GM18517 (cell line): ENCODE data around the gene KCNK18.
"Not testable (repeated sequence)": the region's sequence is repeated elsewhere in the genome, so short reads cannot be mapped to it uniquely, and the experiment has no call there.

Experiments used
- ATAC-seq: cut with Tn5 transposase; IDR thresholded peaks from one replicate; pipeline ENCODE4 v1.9.1; 2021; ENCODE audit warnings: mild to moderate bottlenecking, moderate library complexity; ENCODE audit not compliant: unreplicated experiment

The KCNK18 gene

GRCh38 chr10:117218654-117219053 is 21.4 kb downstream of the KCNK18 start:
- ATAC-seq = no peak

DNA sequence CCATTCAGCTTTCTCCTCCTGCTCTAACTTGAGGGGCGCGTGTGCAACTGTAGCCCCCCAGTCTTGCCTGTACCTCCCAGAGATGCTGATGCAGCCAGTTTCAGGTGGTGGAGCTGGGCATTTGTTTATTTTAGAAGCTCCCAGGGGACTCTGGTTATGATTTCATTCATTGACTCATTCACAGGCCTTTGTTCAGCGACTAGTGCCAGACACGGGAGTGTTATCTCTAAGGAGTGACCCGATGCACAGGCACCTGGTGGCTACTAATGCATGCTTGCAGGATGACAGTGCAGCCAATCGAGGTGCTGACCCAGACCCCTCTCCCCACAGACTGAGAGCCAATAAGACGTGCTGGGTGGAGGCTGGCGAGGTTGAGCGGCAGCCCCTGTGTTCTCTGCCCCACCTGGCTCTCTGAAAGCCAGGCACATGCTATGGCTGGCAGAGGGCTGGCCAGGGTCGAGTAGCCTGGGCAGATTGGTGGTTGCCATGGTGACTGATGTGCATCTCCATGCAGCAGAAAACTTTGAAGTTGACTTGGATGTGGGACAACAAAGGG is 23.9 kb downstream of the KCNK18 start:
- no peak for ATAC-seq

GRCh38 chr10:117222552-117222951 is 25.3 kb downstream of the KCNK18 start:
- ATAC-seq = no peak

- ATAC-seq = no peak
Measured at GRCh38 chr10:117222976-117223692, 25.8 kb downstream of the KCNK18 start.

- ATAC-seq = no peak
Measured at GRCh38 chr10:117223693-117224430, 26.6 kb downstream of the KCNK18 start.

GRCh38 chr10:117224881-117225280 is 27.6 kb downstream of the KCNK18 start:
- no peak for ATAC-seq

- no peak for ATAC-seq
Measured at GRCh38 chr10:117226813-117227451, 29.6 kb downstream of the KCNK18 start.

DNA sequence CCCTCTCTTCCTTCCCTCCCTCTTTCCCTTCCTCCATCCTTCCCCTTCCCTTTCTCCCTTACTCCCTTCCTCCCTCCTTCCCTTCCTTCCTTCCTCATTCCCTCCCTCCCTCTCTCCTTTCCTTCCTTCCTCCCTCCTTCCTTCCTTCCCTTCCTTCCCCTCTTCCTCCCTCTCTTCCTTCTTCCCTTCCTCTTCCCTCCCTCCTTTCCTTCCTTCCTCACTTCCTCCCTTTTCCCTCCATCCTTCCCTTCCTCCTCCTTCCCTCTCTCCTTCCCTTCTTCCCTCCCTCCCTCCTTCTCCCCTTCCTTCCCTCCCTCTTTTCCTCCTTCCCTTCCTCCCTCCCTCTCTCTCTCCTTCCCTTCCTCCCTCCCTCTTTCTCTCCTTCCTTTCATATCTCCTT is 30.9 kb downstream of the KCNK18 start:
- ATAC-seq = no peak

DNA sequence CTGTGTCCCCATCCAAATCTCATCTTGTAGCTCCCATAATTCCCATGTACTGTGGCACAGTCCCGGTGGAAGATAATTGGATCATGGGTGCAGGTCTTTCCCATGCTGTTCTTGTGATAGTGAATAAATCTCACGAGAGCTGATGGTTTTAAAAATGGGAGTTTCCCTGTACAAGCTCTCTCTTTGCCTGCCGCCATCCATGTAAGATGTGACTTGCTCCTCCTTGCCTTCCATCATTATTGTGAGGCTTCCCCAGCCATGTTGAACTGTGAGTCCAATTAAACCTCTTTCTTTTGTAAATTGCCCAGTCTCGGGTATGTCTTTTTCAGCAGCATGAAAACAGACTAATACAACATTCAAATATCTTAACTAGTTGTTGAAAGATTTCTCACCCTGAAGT is 32.8 kb downstream of the KCNK18 start:
- not testable (repeated sequence) for ATAC-seq

DNA sequence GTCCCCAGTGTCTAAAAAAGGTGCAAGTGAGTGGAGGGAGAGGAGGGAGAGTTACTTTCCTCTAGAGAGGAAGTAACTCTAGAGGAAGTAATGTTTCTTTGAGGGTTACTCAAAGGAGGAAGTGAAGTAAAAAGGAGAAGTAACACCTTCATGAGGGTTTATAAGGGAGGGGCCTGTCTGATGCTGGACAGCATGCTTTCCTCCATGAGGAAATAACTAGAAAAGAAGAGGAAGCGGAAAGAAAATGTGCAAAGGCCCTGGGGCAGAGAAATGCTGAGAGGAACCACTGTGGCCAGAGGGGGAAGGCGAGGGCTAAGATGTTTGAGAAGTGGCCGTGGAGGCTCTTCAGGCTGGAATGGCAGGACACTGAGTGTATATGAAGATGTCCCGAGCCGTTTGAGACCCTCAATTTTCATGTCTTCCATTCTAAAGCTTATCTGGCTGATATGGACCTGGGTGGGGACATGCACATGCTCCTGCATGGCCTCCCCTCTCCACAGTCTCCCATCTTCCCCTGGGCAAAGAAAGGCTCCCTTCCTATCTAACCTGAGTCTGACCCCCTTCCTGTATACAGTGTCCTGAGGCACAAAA is 40.2 kb downstream of the KCNK18 start:
- ATAC-seq = no peak

- ATAC-seq = no peak
Measured at GRCh38 chr10:117239051-117239450, 41.8 kb downstream of the KCNK18 start.

DNA sequence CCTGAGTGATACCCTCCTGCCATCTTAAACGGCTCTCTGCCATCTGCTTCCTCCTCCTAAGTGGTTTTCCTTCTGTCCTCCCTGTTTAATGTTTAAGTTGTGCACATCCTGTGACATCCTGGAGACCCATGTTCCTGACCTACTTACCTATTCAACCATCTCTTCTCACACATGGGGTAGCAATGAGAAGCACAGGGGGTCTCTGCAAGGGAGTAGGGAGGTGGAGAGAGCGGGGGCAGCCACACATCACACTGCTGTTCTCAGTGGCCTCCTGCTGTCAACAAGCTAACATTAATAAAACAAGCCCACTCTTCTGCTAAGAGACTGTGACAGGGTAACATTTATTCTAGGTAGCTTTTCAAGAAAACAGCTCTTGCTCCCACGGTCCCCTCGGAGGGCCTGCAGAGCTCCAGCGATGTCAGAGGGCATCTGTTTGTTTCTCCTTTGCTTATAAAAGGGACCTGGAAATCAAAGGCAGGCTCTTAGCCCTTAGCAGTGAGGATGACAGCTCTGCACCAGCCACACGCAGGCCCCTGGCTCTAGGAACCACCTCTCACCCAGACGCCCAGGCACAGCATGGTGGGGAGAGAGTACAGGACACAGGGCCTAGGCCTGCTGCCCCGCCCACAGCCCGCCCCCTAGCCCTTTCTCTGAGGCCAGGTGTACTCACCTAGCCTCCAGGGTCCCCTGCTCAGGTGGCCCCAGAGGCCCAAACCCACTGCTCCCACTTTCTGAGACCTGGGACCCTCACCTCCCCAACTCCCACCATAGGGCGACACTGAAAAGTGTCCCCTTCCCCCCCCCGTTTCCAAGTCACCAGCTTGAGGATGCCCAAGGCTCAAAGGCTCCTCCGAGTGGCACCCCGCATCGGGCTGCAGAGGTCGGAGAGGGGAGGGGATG is 42.7 kb downstream of the KCNK18 start:
- ATAC-seq = no peak

DNA sequence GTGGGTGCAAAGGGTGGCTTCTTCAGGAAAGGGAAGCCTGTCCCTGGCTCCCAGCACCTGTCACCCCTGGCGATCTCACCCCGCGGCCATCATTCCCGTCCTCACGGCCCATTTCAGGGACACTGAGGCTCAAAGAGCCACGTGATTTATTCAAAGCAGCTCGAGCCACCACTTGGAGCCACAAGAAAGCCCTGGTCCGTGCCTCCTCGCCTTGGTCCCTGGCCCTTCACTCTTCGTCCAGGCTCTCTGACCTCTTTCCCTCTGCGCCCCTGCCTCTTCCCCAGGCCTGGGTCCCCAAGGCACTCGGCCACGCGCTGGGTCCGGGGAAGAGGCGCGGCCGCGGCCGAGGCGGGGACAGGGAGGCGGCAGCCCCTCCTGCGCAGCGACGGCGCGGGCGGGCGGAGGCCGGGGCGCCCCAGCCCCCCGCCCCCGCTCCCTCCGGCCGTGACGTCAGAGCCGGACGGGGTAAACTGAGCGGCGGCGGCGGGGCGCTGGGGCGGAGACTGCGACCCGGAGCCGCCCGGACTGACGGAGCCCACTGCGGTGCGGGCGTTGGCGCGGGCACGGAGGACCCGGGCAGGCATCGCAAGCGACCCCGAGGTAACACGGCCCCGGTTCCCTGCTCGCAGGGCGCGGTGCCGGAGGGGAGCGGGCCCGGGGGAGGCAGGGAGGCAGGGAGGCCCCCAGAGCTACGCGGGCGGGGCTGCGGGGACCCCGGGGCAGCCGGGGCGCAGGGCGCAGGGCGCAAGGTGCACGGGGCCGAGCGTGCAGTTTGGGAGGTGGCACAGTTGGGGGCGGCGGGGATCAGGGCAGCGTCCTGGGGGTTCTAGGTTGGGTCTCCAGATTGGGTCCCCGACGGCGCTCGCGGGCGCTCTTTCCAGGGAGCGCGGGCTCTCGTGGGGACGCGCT is 43.6 kb downstream of the KCNK18 start, which contains the start of gene SLC18A2:
Gene SLC18A2, plus strand, starts transcription at position 494 of the 909 bp plus-strand sequence. CDS start 580 bp downstream, outside the sequence.
- ATAC-seq = no peak

GRCh38 chr10:117241541-117242462 is 44.5 kb downstream of the KCNK18 start:
- ATAC-seq = no peak

DNA sequence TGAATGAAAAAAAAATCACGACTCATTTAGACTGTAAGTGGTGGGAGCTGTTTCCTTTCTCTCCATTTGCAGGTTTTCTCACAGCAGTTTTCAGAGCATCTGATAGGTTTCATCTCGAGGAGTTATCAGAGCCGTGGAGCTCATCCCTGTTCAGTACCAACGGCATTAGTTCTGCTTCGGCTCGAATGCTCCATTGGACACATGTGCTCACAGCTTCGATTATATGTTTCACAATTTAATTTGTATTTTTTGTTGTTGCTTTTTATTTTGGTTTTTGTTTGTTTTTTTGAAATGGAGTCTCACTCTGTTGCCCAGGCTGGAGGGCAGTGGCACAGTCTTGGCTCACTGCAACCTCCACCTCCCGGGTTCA is 45.2 kb downstream of the KCNK18 start:
- ATAC-seq = no peak

GRCh38 chr10:117246997-117247671 is 49.8 kb downstream of the KCNK18 start:
- no peak for ATAC-seq

- ATAC-seq = no peak
Measured at GRCh38 chr10:117248750-117249465, 51.6 kb downstream of the KCNK18 start.
